ENCODE data around the gene WDR62.

Gene WDR62

GRCh38 chr19:36054733-36055686, at the start of gene WDR62:
WDR62 (plus strand) TSS chr19:36054897; CDS start chr19:36054972, 75 bp downstream.
- TF ChIP-seq CTCF (IDR thresholded peaks at IDR 0.05; ENCODE audit: insufficient read depth, missing control alignments) = no peak
- FAIRE-seq = no peak
- peak; percentile 75 for DNase-seq (ENCODE audit: insufficient read length, low spot score)

- FAIRE-seq (no peak), DNase-seq (ENCODE audit: insufficient read length, low spot score) (no peak)
- no peak for TF ChIP-seq CTCF (IDR thresholded peaks at IDR 0.05; ENCODE audit: insufficient read depth, missing control alignments)
Observed at GRCh38 chr19:36006955-36007354, 47.7 kb upstream of the WDR62 start.

GRCh38 chr19:36008336-36008978, 46.2 kb upstream of the WDR62 start, which contains the start of gene SYNE4:
SYNE4 (minus strand) TSS chr19:36008813; CDS start chr19:36008681, 132 bp downstream.
- DNase-seq (ENCODE audit: insufficient read length, low spot score) = no peak
- no peak for TF ChIP-seq CTCF (IDR thresholded peaks at IDR 0.05; ENCODE audit: insufficient read depth, missing control alignments)
- FAIRE-seq = no peak

GRCh38 chr19:36009220-36009619, 45.5 kb upstream of the WDR62 start:
- peak; percentile 79 for DNase-seq (ENCODE audit: insufficient read length, low spot score)
- FAIRE-seq = no peak
- TF ChIP-seq CTCF (IDR thresholded peaks at IDR 0.05; ENCODE audit: insufficient read depth, missing control alignments) = no peak

- FAIRE-seq (no peak), DNase-seq (ENCODE audit: insufficient read length, low spot score) (no peak)
- TF ChIP-seq CTCF (IDR thresholded peaks at IDR 0.05; ENCODE audit: insufficient read depth, missing control alignments) = no peak
Observed at GRCh38 chr19:36009633-36010379, 44.9 kb upstream of the WDR62 start.

GRCh38 chr19:36010402-36010801, 44.3 kb upstream of the WDR62 start:
- no peak for TF ChIP-seq CTCF (IDR thresholded peaks at IDR 0.05; ENCODE audit: insufficient read depth, missing control alignments)
- FAIRE-seq = no peak
- DNase-seq (ENCODE audit: insufficient read length, low spot score) = no peak

All from D721Med (cell line).